IgD-negative memory B cell (primary cell): Measurements from ENCODE around the gene RFC2. TPM values are rescaled to one million over a fixed set of nuclear protein-coding genes. Genes with fewer than 3 reads are reported as not detected.

Source experiments
- H3K27ac Mint-ChIP-seq, 3 donors: one replicate each; pipeline ENCODE4 v1.8.0; 2020 to 2022; ENCODE audit warnings: mild to moderate bottlenecking in 3 of 3, mixed read lengths in 3 of 3, moderate library complexity in 1 of 3
- H3K27me3 Mint-ChIP-seq: one replicate; pipeline ENCODE4 v1.8.0; 2021; ENCODE audit warnings: mixed read lengths
- H3K36me3 Mint-ChIP-seq: one replicate; pipeline ENCODE4 v1.8.0; 2020; ENCODE audit warnings: mild to moderate bottlenecking, mixed read lengths
- H3K4me1 Mint-ChIP-seq, 3 donors: one replicate each; pipeline ENCODE4 v1.8.0; 2020 to 2022; ENCODE audit warnings: mixed read lengths in 3 of 3, mild to moderate bottlenecking in 1 of 3
- H3K4me3 Mint-ChIP-seq, 4 donors: one replicate each; pipeline ENCODE4 v1.8.0; 2020 to 2022; ENCODE audit warnings: mild to moderate bottlenecking in 4 of 4, mixed read lengths in 4 of 4, moderate library complexity in 3 of 4
- H3K9me3 Mint-ChIP-seq, 3 donors: one replicate each; pipeline ENCODE4 v1.8.0; 2020 to 2021; ENCODE audit warnings: mixed read lengths in 3 of 3, mild to moderate bottlenecking in 1 of 3
- polyA plus RNA-seq: library from polyadenylated mRNA; unstranded; fragments of 300-500 nt; fragmentation: Illumina TruSeq; gene quantifications from one replicate; pipeline ENCODE4 v1.2.3, GENCODE V29; 2021

Gene RFC2
- 46.6 TPM for polyA plus RNA-seq

DNA sequence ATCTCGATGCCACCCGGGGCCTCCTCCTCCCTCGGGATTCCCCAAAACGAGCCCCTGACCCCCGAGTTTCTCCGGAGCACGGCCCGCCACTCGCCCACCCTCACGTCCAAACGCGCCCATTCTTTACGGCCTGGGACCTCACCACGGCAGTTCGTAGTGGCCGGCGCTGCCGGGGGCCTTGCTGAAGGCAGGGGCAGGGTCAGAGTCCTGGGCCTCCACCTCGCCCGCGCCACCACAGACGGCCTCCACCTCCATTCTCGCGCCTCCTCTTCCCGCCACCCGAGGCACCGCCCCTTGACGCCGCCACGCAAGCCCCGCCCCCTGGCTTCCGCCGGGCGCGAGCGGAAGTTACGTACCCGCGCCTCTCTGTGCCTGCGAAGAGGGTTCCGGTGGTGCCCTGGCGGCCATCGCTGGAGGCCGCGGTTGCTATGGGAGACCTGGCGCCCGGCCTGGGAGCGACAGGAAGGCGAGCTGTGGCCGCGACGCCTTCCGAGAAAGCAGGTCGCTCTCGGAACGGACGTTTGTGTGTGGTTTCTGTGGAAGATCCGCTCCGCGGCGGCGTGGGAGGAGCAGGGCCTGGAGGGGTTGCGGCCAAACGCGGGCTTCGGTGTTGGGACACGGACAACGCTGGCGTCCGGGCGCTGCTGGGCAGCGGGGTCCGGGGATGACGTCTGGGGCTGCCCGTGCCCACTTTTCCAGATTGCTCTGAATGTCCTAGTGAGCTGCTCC lies at the start of gene RFC2:
RFC2 (minus strand) TSS at position 271 of the 729 bp plus-strand sequence; CDS start at position 255, 16 bp downstream.
- H3K4me3 Mint-ChIP-seq = peak within 1 kb of the TSS; percentile 94 to 97 (median 96)
- H3K36me3 Mint-ChIP-seq = peaks cover 2% of the 10 kb centered on the region
- H3K27me3 Mint-ChIP-seq = no peaks in the 10 kb centered on the region
- H3K4me1 Mint-ChIP-seq = peaks cover 19 to 22% (median 19%) of the 10 kb centered on the region in 3 donors
- H3K9me3 Mint-ChIP-seq = no peaks in the 10 kb centered on the region
- H3K27ac Mint-ChIP-seq = peak within 1 kb of the TSS; percentile 82 to 98 (median 97)

DNA sequence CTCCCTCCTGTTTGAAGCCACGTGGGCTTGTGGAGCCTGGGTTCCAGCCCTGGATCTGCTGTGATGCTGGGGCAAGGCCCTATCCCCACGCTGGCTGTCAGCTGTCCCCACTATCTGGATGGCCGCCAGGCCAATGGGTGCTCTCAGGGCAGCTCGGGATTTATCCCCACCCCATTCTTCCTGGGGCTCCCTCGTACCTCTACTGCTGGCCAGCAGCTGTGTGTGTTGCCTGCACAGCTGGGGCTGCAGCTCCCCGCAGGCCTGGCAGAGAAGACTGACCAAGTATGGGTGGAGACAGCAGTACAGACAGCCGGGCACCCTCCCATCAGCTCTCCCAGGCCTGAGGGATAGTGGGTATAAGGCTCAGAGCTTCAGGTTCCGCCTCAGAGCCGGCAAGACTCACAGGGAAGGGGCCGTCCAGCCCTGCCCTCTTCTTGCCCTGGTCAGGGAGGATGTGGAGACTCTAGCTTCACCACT lies 48.6 kb upstream of the RFC2 start:
- H3K36me3 Mint-ChIP-seq = no peaks in the 10 kb centered on the region
- no peak overlapping the region for H3K4me3 Mint-ChIP-seq
- no peaks in the 10 kb centered on the region for H3K9me3 Mint-ChIP-seq
- H3K4me1 Mint-ChIP-seq = peaks cover 5 to 10% (median 10%) of the 10 kb centered on the region in 3 donors
- peak overlapping the region in 1 of 3 donors; percentile 39 for H3K27ac Mint-ChIP-seq
- H3K27me3 Mint-ChIP-seq = no peaks in the 10 kb centered on the region

DNA sequence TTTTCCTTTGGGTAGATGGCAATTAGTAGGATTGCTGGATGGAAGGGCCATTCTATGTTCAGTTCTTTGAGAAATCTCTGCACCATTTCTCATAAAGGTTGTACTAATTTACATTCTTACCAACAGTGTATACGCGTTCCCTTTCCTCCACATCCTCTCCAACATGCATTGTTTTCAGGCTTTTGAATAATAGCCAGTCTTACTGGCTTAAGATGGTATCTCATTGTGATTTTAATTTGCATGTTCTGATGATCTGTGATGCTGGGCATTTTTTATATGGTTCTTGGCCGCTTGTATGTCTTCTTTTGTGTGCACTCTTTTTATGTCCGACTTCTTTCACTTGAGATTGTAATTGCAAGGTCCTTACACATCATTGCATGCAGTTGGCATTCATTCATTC lies 46.7 kb upstream of the RFC2 start:
- peaks cover under 1% of the 10 kb centered on the region for H3K36me3 Mint-ChIP-seq
- peak overlapping the region in 2 of 3 donors; percentile 7 to 39 for H3K27ac Mint-ChIP-seq

DNA sequence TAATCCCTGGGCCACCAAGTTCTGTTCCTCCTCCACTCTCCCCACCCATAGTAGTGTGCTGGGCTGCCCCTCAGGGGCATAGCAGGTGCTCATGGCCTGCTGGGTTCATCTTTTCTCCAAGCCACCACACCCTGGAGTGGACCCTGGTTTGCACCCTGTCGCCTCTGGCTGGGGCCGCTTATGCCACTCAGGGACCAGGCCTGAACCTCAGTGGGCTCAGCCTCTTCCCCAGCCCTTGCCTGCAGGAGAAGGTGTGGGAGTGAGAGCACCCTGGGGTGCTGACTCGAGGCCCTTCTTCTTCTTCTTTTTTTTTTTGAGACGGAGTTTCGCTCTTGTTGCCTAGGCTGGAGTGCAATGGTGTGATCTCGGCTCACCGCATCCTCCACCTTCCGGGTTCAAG lies 45.2 kb upstream of the RFC2 start:
- Mint-ChIP-seq H3K9me3 (no peaks in the 10 kb centered on the region), H3K27ac (no peak overlapping the region), H3K36me3 (peaks cover 2% of the 10 kb centered on the region), H3K27me3 (no peaks in the 10 kb centered on the region), H3K4me1 (peaks cover 7 to 13% (median 8%) of the 10 kb centered on the region in 3 donors), H3K4me3 (no peak overlapping the region)

More for the DNA sequence above, 46.7 kb upstream of the RFC2 start:
- Mint-ChIP-seq H3K27me3 (no peaks in the 10 kb centered on the region), H3K9me3 (no peaks in the 10 kb centered on the region), H3K4me3 (no peak overlapping the region), H3K4me1 (peaks cover 4 to 8% (median 5%) of the 10 kb centered on the region in 3 donors)

DNA sequence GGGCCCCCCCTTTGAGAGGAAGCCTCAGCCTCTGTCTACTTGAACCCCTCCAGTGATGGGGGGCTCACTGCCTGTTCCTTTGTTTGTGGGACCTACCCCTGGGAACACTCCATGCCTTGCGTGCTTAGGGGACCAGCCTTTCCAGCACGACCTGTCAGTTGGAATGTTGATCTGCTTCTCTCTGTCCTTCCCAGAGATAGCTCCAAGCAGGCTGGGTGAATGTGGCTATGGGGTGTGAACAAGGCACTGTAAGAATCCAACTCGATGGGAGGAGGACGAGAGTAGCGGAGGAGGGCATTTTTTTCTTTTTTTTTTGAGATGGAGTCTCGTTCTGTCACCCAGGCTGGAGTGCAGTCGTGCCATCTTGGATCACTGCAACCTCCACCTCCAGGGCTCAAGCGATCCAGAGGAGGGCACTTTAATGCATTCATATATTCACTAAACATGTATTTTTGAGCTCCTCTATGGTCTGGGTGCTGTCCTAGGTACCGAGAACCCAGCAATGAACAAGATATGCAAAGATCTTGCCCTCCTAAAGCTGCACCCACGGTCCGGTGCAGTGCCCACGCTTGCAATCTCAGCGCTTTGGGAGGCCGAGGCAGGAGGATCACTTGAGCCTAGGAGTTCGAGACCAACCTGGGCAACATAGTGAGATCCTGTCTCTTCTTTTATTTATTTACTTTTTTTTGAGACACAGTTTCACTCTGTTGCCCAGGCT lies 43.5 kb upstream of the RFC2 start:
- H3K36me3 Mint-ChIP-seq = peaks cover 2% of the 10 kb centered on the region
- no peaks in the 10 kb centered on the region for H3K27me3 Mint-ChIP-seq
- H3K4me1 Mint-ChIP-seq = peaks cover 17 to 22% (median 21%) of the 10 kb centered on the region in 3 donors
- H3K4me3 Mint-ChIP-seq = no peak overlapping the region
- H3K9me3 Mint-ChIP-seq = no peaks in the 10 kb centered on the region
- peak overlapping the region in 1 of 3 donors; percentile 69 for H3K27ac Mint-ChIP-seq

DNA sequence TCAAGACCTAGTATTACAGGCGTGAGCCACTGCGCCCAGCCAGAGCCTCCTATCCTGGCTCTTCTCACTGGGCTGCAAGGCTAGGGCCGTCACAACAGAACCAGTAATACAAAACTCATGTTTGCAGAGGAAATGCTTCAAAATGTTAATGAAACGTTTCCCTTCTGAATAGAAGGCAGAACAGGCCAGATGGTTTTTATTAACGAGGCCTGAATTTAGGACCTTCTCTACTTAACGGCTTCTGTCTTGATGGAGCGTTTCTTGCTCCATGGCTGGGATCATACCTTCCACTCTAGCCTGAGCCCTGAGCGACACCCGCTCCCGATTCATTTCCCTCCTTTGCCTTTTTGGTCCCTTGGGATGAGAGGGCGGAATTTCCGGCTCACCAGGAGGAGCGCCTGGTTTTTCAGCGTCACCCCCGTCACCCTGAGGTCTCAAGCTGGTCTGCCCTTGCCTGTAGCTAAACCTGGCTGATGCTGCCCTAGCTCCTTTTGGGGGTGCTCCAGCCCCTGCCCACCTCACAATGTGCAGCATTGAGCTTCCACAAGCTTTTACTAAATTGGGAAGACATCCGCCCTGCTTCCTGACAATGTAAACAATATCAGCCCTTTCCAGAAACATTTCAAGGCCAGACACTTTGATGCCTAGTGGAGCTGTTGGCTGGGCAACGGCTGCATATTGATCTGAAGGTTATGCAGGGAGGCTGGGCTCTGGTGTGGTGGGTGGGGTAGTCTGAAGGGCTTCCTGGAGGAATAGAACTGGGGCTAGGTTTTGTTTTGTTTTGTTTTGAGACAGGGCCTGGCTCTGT lies 40.2 kb upstream of the RFC2 start:
- peaks cover 28 to 32% (median 30%) of the 10 kb centered on the region in 3 donors for H3K4me1 Mint-ChIP-seq
- H3K36me3 Mint-ChIP-seq = peaks cover 2% of the 10 kb centered on the region
- H3K27me3 Mint-ChIP-seq = no peaks in the 10 kb centered on the region
- peak overlapping the region in 2 of 4 donors; percentile 65 to 75 for H3K4me3 Mint-ChIP-seq
- peak overlapping the region in 1 of 3 donors; percentile 51 for H3K27ac Mint-ChIP-seq
- H3K9me3 Mint-ChIP-seq = no peaks in the 10 kb centered on the region

DNA sequence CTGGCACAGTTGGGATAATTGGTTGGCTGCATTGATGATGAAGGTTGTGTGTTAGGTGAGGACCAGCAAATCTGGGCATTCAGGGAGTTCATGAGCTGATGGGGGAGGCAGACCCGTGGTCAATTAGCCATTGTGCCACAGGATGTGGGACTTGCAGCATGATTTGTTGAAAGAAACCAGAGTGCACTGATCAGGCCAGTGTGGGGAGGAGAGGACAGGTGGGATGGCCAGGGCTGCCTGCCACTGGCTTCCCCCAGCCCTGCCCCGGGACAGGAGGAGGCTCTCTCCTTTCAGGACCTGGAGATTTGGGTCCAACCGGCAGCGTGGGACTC lies 39.3 kb upstream of the RFC2 start:
- Mint-ChIP-seq H3K27ac (peak overlapping the region in 1 of 3 donors; percentile 51), H3K27me3 (no peaks in the 10 kb centered on the region), H3K4me3 (peak overlapping the region; percentile 21 to 89 (median 54)), H3K9me3 (no peaks in the 10 kb centered on the region), H3K4me1 (peaks cover 33 to 35% (median 34%) of the 10 kb centered on the region in 3 donors), H3K36me3 (peaks cover 2% of the 10 kb centered on the region)

DNA sequence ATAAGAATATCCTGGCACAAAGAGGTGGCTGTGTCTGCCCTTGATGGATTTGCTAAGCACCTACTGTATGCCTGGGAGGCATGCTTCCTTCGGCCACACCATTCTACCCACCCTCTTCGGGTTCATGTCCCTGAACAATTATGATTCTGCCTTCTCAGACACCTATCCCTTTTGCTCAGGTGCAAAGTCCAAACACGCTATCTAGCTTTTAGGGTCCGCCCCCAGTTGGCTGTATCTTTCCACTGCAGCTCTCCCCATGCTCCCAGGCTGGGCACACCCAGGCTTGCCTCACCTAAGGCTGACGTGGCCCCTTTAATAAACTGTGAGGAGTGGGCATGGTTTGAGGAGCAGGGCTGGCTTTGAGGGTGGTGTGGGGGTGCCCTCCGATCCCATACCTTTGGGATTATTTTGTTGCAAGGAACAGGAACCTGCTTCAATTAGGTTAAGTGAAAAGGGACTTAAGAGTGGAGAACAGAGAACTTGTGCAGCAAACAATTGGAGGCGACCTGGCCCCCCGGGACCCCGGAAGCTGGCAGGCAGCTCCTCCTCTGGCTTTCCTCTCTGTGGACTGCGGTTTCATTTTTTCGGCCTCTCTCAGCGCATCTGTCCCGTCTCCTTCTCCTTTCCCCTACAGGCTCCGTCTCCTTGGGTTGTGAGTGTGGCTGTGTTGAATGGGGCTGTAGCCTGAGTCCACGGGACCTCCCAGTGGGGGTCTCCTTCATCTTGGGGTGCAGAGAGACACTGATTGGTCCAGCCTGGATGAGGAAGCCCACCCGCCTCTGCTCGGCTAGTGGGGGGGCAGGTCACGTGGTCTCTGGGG lies 38.8 kb upstream of the RFC2 start:
- peaks cover 2% of the 10 kb centered on the region for H3K36me3 Mint-ChIP-seq

DNA sequence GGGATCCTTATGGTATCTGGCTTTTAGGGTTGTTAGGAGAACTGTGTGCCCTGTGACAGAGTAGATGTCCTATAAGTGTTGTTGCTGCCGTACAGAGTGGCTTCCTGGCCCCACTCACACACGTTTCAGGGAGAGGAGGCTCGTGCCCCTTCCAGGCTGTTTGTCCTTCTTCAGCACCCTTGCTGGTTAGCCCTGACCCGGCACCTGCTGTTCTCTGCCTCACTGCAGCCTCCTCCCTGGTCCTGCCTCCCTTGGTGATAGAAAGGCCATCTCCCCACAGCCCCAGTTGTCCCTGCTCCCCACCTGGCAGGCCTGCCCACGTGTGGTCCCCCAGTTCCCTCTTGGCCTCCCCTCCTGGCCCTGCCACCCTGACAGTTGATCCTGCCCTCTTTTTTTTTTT lies 37.3 kb upstream of the RFC2 start:
- peaks cover 2% of the 10 kb centered on the region for H3K36me3 Mint-ChIP-seq
- H3K4me3 Mint-ChIP-seq = peak overlapping the region; percentile 21 to 91 (median 78)
- H3K9me3 Mint-ChIP-seq = no peaks in the 10 kb centered on the region
- peaks cover 37 to 42% (median 41%) of the 10 kb centered on the region in 3 donors for H3K4me1 Mint-ChIP-seq
- H3K27ac Mint-ChIP-seq = peak overlapping the region in 2 of 3 donors; percentile 51 to 77
- no peaks in the 10 kb centered on the region for H3K27me3 Mint-ChIP-seq

More for the DNA sequence above, 38.8 kb upstream of the RFC2 start:
- no peaks in the 10 kb centered on the region for H3K9me3 Mint-ChIP-seq
- H3K4me3 Mint-ChIP-seq = peak overlapping the region; percentile 21 to 89 (median 54)
- no peaks in the 10 kb centered on the region for H3K27me3 Mint-ChIP-seq
- peaks cover 36 to 40% (median 39%) of the 10 kb centered on the region in 3 donors for H3K4me1 Mint-ChIP-seq
- peak overlapping the region; percentile 51 to 85 (median 53) for H3K27ac Mint-ChIP-seq

DNA sequence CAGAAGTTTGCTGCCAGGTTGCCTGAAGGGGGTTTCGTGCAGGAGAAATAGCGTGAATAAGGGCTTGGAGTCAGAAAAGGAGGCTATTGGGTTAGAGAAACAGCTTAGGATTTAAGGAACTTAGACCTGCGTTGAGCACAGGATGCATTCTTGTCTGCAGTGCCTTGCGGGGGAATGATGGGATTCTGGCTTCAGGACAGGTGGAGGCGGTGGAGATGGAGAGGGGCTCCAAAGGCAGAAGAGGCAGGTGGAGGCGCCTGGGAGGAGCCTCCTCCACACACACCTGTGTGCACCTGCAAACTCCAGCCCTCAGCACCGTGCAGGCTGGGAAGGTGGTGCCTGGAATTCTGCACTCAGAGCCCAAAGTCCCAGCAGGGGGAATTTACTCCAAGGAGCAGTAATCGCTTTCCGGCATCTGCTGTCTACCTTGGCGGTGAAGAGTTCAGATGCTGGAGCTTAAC lies 36.8 kb upstream of the RFC2 start:
- no peaks in the 10 kb centered on the region for H3K9me3 Mint-ChIP-seq
- no peaks in the 10 kb centered on the region for H3K27me3 Mint-ChIP-seq
- peak overlapping the region; percentile 52 to 77 (median 56) for H3K27ac Mint-ChIP-seq
- peaks cover 2% of the 10 kb centered on the region for H3K36me3 Mint-ChIP-seq
- H3K4me1 Mint-ChIP-seq = peaks cover 37 to 42% (median 41%) of the 10 kb centered on the region in 3 donors
- H3K4me3 Mint-ChIP-seq = peak overlapping the region; percentile 77 to 91 (median 83)

DNA sequence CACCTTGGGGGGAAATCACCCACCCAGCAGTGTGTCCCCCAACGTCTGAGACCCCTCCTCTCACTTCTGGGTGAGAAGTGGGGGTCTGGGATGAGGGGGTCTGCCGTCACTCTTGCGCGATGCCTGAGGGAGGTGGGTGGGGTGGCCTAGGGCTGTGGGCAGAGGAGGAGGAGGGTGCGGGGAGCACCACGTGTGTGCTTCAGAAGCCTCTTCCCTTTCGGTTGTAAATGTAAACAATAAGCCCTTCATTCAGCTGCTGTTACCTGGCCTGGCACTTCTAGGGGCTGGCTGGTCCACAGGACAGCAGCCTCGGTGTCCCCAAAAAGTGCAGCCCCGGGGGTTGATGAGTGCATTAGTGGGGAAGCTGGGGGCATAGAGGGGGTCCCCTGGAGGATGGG lies 36.4 kb upstream of the RFC2 start:
- Mint-ChIP-seq H3K36me3 (no peaks in the 10 kb centered on the region), H3K9me3 (no peaks in the 10 kb centered on the region), H3K27me3 (no peaks in the 10 kb centered on the region), H3K4me3 (peak overlapping the region; percentile 77 to 91 (median 83)), H3K4me1 (peaks cover 37 to 41% (median 40%) of the 10 kb centered on the region in 3 donors), H3K27ac (peak overlapping the region; percentile 52 to 77 (median 56))

DNA sequence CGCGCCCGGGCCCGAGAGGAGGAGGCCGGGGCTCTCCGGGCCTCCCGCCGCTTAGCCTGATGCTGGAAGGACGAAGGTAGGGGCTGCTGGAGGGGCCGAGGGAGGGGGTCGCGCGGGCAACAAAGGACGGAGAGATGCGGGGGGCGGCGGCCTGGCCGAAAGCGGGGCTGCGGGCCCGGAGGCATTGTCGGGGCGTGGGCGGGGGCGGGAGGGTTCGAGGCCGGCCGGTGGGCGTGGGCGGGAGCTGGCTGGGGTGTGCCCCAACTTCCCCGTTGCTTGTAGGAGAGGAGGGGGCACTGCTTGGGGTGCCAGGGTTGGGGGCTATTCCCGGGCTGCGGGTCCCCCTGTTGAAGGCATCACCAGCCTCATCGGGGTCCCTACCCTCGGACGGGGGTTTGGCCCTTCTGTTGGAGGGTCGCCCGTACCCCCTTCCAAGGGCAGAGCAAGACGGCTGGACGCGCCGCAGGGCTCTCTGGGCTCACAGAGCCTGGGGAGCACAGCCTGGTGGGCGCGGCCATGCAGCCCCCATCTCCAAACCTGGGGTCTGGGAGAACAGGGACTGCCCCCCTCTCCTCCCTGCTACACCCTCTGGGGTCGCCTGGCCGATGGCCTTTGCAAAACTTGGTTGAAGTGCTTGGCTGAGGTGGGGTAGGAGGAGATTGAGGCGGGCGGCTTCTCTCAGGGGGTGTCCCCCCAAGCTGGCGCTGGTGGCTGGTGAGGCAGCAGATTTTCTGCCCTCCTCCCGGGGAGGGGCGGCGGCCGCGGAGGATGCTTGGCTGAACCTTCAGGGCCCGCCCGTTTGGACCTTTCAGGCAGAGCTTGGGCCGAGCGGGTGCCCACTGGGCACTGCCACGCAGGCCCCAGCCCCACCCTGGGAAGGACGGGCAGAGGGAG lies 35.7 kb upstream of the RFC2 start:
- peaks cover 37 to 43% (median 39%) of the 10 kb centered on the region in 3 donors for H3K4me1 Mint-ChIP-seq
- peak overlapping the region; percentile 77 to 91 (median 83) for H3K4me3 Mint-ChIP-seq
- H3K9me3 Mint-ChIP-seq = no peaks in the 10 kb centered on the region
- no peaks in the 10 kb centered on the region for H3K27me3 Mint-ChIP-seq
- H3K27ac Mint-ChIP-seq = peak overlapping the region; percentile 52 to 83 (median 77)
- no peaks in the 10 kb centered on the region for H3K36me3 Mint-ChIP-seq

DNA sequence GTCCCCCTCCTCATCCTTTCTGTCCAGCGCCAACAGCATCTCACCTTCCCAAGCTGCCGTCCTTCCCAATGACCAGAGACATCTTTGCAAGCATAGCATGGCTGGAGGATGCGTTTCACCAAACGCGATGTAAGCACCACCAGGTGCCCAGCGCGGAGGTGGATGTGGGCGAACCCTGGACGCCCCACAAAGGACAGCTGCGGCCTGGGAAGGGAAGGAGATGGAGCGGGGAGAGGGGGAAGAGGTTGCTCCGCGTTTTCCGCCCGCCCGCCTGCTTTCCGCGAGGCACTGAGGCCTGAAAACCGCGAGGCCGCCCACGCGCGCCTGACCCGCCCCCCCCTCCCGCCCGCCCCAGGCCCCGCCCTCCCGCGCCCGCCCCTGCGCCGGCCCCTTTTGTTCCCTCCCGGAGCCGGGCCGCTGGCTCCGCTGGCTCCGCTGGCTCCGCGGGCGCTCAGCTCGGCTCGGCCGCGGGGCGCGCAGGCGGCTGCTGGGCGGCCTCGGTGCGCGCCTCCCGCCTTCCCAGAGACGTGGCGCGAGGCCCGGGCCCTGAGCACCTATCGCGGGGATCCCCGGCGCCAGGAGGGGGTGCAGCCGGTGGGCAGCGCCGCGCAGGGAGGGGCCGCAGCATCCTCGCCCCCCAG lies 34.9 kb upstream of the RFC2 start, which contains the start of gene CLIP2:
CLIP2 (plus strand) TSS at position 390 of the 641 bp plus-strand sequence. CDS start 28,140 bp downstream, outside the sequence.
- Mint-ChIP-seq H3K36me3 (no peaks in the 10 kb centered on the region), H3K9me3 (no peaks in the 10 kb centered on the region), H3K4me3 (peak within 1 kb of the TSS; percentile 91 to 96 (median 92)), H3K27me3 (no peaks in the 10 kb centered on the region), H3K27ac (peak within 1 kb of the TSS; percentile 87 to 93 (median 92)), H3K4me1 (peaks cover 40 to 45% (median 41%) of the 10 kb centered on the region in 3 donors)
